NT2/D1 (cell line): Measurements from ENCODE around the gene SDSL.

Source experiments
- DNase-seq: peaks from one replicate; pipeline ENCODE4 v3.0.0-alpha.2; 2011; ENCODE audit warnings: low read depth, low spot score
- H3K27me3 ChIP-seq: 2 replicates; pipeline ENCODE4 v1.6.0; 2011; ENCODE audit warnings: mild to moderate bottlenecking; ENCODE audit not compliant: insufficient read length, insufficient read depth
- H3K36me3 ChIP-seq: 2 replicates; pipeline ENCODE4 v1.6.1; 2011; ENCODE audit warnings: mild to moderate bottlenecking, low read length, mixed read lengths; ENCODE audit not compliant: insufficient read depth, insufficient read length
- H3K4me1 ChIP-seq: 2 replicates; pipeline ENCODE4 v1.5.1; 2011; ENCODE audit not compliant: insufficient read depth, insufficient read length
- H3K4me3 ChIP-seq: 2 replicates; pipeline ENCODE4 v1.5.1; 2011; ENCODE audit warnings: low read depth; ENCODE audit not compliant: insufficient read length
- H3K9ac ChIP-seq: 2 replicates; pipeline ENCODE4 v1.6.0; 2011; ENCODE audit warnings: low read depth; ENCODE audit not compliant: insufficient read length
- H3K9me3 ChIP-seq: 2 replicates; pipeline ENCODE4 v1.5.1; 2011; ENCODE audit warnings: mild to moderate bottlenecking, low read length; ENCODE audit not compliant: insufficient read depth
- SUZ12 ChIP-seq: IDR thresholded peaks from 2 replicates; pipeline ENCODE4 v1.6.1; 2011; ENCODE audit not compliant: insufficient read length, insufficient read depth; ENCODE audit errors: extremely low read depth
- YY1 ChIP-seq: IDR thresholded peaks from 2 replicates; pipeline ENCODE4 v1.6.1; 2011; ENCODE audit not compliant: insufficient read length, insufficient read depth
- ZNF274 ChIP-seq: IDR thresholded peaks from 2 replicates; pipeline ENCODE4 v1.6.1; 2011; ENCODE audit warnings: mild to moderate bottlenecking, low read depth, low read length

SDSL gene

DNA sequence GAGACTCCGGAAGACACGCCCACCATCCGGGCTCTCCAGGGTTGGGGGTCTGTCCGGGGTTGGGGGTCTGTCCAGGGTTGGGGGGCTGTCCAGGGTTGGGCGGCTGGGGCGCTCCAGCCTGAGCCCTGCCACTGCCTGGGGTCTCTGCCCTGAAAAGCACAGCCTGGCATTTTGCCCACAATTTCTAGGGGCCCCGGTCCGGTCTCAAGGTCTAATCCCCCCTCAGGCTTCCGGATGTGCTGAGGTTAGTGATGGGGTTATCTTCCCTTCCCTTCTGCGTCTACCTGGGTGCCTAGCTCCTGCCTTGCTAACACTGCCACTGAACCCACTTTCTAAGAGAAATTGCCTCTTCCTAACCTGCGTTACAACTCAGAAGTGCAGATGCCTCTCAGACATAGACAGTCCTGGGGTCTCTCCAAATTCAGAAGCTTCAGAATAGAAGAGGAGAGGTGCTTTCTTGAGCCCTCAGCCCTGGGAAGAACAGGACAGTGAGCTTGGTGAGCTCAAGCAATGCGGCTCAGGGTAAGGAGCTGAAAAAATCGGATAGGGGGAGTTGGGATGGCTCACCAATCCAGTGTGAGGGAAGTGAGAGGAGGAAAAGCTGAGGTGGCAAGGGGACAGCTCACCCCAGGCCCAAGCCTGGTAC is 43.8 kb downstream of the SDSL start:
- Histone ChIP-seq H3K9me3 (no peaks in the 10 kb centered on the region), H3K27me3 (peaks cover 100% of the 10 kb centered on the region), H3K4me1 (peaks cover 42% of the 10 kb centered on the region), H3K4me3 (no peak overlapping the region), H3K36me3 (no peaks in the 10 kb centered on the region), H3K9ac (no peak overlapping the region)
- DNase-seq: no peak
- peak; percentile 66 for TF ChIP-seq SUZ12
- TF ChIP-seq YY1: no peak

DNA sequence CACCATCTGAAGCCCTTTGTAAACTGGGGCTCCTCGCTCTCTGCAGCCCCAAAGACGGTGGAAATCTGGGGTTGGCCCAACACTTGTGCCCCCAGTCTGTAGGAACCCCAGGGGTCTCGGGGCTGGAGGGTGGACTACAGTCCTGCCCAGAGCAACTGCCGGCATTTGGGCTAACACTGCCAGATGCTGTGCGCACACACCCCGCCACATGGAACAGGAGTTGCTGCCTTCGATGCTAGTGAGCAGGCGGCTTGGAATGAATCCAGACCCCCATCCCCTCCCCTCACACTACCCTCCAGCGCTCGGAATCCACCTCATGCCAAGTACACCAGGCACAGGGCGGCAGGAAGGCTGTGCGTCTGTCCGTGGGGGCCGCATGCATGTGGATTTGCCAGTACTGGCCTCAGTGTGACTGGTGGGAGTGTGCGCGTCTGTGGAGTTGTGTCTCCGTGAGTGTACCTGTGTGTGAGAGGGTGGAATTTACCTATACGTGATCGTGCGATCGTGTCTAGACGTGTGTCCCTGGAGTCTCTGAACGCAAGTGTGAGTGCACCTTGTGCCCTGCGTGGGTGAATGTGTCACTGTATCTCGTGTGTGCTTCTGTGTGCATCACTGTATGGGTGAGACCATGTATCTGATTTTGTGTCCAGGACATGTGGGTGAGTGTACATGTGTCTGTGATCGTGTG is 44.4 kb downstream of the SDSL start:
- Histone ChIP-seq H3K4me3 (no peak overlapping the region), H3K27me3 (peaks cover 100% of the 10 kb centered on the region), H3K36me3 (no peaks in the 10 kb centered on the region), H3K9ac (peak overlapping the region; percentile 79), H3K9me3 (no peaks in the 10 kb centered on the region), H3K4me1 (peaks cover 47% of the 10 kb centered on the region)
- no peak for DNase-seq
- TF ChIP-seq YY1 (no peak), SUZ12 (no peak), ZNF274 (no peak)

DNA sequence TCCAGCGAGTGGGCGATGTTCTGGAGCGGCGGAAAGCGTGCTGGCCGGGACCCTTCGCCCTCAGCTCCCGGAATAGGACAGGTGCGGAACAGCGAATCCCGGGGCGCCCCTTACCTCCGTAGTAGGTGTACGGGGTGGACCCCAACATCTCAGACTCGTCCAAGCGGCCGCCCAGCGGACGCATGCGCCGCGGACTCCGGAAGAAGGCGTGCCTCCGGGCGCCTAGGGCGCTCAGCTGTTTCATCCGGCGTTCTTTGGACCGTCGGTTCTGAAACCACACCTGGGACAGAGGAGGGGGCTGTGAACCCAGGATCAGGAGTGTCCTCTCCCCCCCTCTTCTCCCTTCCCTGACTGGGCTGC is 44.9 kb downstream of the SDSL start:
- DNase-seq: no peak
- no peak for TF ChIP-seq ZNF274
- TF ChIP-seq SUZ12: no peak
- TF ChIP-seq YY1: no peak
- Histone ChIP-seq H3K4me3 (peak overlapping the region; percentile 41), H3K9ac (peak overlapping the region; percentile 79), H3K27me3 (peaks cover 100% of the 10 kb centered on the region), H3K9me3 (no peaks in the 10 kb centered on the region), H3K36me3 (no peaks in the 10 kb centered on the region), H3K4me1 (peaks cover 49% of the 10 kb centered on the region)

DNA sequence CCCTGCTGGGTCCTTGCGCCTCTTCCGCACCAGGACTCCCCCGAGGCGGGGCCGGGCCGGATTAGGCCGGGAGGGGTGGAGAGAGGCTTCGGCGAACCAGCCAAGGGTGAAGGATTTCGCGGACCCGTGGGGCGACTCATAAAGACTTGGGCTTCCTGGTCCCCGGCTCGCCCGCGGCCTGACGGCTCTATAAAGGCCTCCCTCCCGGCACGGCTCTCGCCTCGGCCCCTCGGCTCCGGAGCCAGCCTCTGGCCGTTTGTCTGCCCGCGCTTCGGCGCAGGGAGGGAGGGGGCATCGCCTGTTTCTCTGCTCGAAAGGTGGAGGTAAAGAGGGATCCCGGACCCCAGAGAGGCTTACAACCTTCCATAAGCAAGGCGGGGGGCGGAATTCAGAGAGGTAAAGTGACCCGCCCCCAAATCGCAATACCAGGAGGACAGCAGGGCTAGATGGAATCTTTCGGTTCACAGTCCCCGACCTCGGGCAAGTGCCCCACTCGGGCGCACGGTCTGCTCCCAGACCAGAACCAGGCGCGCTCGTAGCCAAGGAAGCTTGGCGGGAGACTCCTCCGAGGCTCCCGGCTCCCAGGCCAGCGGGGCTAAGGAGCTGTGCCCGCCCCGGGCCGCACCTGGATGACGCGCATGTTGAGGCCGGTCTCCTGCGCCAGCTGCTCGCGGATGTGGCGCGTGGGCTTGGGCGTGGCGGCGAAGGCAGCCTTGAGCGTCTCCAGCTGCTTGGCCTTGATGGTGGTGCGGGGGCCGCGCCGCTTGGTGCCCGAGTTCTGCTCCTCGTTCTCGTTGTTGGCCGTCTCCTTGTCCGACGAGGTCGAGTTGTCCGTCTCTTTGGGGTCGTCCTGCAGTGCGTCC is 45.6 kb downstream of the SDSL start:
- H3K4me1 ChIP-seq: peaks cover 51% of the 10 kb centered on the region
- peak overlapping the region; percentile 79 for H3K9ac ChIP-seq
- H3K4me3 ChIP-seq: peak overlapping the region; percentile 41
- no peaks in the 10 kb centered on the region for H3K36me3 ChIP-seq
- H3K27me3 ChIP-seq: peaks cover 100% of the 10 kb centered on the region
- DNase-seq: no peak
- no peaks in the 10 kb centered on the region for H3K9me3 ChIP-seq
- TF ChIP-seq SUZ12 (peak; percentile 90), ZNF274 (no peak)

DNA sequence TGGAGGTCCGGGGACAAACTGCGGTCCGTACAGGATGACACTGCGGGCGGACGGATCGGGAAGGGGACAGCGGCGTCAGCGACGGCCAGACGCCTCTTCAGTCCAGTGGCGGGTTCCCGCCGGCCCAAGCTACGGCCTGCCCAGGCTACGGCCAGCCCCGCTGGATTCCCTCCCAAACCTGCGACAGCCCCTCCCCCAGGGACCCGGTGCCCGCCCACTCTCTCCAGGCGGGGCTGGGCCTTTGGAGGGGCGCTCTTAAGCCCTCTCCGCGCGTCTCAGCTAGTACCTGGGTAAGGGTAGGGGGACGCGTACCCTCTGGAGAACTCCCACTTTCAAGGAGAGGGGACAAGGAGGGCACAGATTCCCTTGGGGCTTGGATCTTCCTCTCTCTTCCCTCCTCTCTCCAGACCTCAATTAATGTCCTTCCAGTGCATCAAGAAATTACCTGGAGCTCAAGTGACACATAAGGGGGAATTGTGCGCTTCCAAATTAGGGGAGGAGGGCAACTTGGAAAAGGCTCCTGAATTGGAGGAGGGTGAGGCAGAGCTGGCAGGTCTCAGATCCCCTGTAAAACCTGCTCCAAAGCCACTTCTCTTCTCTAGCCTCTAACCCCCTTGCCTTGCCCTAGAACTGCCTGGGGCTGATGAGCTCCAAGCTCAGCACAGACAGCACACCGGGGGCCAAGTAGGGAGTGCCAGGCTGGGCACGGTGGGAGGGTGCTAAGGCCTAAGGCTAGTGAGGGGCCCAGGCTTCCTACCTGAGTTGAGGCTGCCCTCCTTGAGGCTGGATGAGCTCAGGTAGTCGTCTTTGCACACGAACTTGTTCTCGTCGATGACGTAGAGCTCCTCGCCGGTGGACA is 46.4 kb downstream of the SDSL start:
- H3K27me3 ChIP-seq: peaks cover 100% of the 10 kb centered on the region

DNA sequence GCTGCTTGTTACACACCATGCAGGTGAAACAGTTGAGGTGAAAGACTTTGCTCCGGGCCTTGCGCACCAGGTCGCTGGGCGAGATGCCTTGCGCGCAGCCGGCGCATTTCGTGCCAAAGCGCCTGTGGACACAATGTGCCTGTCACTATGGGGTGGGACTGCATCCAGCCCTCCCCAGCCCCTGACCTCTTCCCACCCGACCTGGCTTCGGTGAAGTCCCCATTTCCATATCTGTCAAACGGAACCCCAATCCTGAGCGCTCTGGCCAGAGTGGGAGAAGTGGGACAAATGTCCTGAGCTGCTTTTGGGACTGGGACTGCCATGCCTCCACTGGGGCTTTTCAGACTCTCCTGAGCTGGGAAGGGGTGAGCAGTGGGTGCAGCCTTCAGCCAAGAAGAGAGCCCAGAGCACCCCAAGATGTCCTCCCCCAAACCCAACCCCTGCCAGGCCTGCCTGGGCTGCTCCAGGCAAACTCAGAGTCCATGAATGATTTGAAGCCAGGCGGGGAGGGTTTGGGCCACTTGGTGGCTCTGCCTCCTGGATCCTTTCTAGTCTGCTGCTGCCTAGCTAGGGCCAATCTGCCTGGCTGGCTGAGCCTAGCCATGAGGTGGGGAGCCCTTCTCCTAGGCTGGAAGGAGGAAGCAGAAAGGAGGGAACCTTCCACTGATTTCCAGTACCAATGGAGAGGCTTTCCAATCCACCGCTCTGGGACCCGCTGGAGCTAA is 47.2 kb downstream of the SDSL start:
- Histone ChIP-seq H3K36me3 (no peaks in the 10 kb centered on the region), H3K9ac (no peak overlapping the region), H3K9me3 (no peaks in the 10 kb centered on the region), H3K27me3 (peaks cover 100% of the 10 kb centered on the region), H3K4me1 (peaks cover 53% of the 10 kb centered on the region), H3K4me3 (no peak overlapping the region)
- TF ChIP-seq SUZ12: no peak
- no peak for TF ChIP-seq ZNF274
- TF ChIP-seq YY1: no peak
- DNase-seq: no peak

More for the DNA sequence above, 46.4 kb downstream of the SDSL start:
- Histone ChIP-seq H3K4me1 (peaks cover 56% of the 10 kb centered on the region), H3K36me3 (no peaks in the 10 kb centered on the region), H3K9me3 (no peaks in the 10 kb centered on the region), H3K4me3 (peak overlapping the region; percentile 41), H3K9ac (peak overlapping the region; percentile 79)
- no peak for TF ChIP-seq YY1
- TF ChIP-seq SUZ12: no peak
- no peak for TF ChIP-seq ZNF274
- DNase-seq: no peak
